Erythroblast (primary cell): ENCODE results near the gene CCAR1.

Experiments
- GATA1 ChIP-seq: IDR thresholded peaks from 2 replicates; pipeline ENCODE4 v1.6.1; 2011; ENCODE audit warnings: low read depth, mild to moderate bottlenecking, control low read depth, low read length, moderate library complexity
- POLR2A ChIP-seq: IDR thresholded peaks from 2 replicates; pipeline ENCODE4 v1.6.1; 2011; ENCODE audit warnings: mild to moderate bottlenecking, low read length

- no peak for TF ChIP-seq POLR2A
- TF ChIP-seq GATA1, result no peak
These were observed 63.4 kb downstream of the CCAR1 start for GRCh38 chr10:68784476-68784875.
